Measurements from ENCODE around the gene PSME1. TPM values are rescaled to one million over a fixed set of nuclear protein-coding genes. Genes with fewer than 3 reads are reported as not detected.

PSME1 gene
- total and polyA plus RNA-seq, 10 of the 15 experiments (the other 5 are each of a cell fraction or from before 2014, with no cell fraction given), result 250 to 1,378 (median 412) TPM

DNA sequence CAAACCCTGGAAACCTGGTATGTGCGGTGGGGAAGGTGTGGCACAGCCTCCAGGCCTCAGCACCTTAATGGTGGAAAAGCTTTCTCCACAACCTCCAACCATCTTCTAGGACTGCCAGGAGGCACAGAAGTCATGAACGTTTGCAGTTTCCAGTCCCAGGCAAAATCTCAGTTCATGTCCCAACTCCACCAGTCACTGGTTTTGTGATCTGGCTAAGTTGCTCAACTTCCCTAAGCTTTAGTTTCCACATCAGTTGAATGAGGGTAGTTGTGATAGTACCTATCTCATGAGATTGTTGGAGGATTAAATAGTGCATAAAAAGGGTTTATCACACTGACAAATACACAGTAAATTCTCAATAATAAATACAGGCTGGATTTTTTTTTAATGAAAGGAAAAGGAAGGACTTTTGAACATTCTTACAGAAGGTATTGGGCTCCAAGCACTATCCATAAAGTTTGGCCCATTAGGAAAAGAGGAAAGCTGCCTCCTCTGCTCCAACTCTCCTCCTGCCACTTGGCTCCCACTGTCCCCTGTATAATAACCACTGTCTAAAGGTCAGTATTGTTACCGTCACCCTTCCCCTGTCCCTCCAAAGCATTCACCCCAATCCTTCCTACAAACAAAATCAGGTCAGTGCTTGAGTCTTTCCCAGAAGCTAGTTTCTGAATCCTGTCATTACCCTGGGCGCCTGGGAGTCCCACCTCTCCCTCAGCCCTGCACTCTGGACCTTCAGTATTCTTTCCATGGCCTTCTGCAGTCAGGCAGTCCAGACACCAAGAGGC is 35.6 kb upstream of the PSME1 start (continued):
- TF ChIP-seq, protein P1, sequence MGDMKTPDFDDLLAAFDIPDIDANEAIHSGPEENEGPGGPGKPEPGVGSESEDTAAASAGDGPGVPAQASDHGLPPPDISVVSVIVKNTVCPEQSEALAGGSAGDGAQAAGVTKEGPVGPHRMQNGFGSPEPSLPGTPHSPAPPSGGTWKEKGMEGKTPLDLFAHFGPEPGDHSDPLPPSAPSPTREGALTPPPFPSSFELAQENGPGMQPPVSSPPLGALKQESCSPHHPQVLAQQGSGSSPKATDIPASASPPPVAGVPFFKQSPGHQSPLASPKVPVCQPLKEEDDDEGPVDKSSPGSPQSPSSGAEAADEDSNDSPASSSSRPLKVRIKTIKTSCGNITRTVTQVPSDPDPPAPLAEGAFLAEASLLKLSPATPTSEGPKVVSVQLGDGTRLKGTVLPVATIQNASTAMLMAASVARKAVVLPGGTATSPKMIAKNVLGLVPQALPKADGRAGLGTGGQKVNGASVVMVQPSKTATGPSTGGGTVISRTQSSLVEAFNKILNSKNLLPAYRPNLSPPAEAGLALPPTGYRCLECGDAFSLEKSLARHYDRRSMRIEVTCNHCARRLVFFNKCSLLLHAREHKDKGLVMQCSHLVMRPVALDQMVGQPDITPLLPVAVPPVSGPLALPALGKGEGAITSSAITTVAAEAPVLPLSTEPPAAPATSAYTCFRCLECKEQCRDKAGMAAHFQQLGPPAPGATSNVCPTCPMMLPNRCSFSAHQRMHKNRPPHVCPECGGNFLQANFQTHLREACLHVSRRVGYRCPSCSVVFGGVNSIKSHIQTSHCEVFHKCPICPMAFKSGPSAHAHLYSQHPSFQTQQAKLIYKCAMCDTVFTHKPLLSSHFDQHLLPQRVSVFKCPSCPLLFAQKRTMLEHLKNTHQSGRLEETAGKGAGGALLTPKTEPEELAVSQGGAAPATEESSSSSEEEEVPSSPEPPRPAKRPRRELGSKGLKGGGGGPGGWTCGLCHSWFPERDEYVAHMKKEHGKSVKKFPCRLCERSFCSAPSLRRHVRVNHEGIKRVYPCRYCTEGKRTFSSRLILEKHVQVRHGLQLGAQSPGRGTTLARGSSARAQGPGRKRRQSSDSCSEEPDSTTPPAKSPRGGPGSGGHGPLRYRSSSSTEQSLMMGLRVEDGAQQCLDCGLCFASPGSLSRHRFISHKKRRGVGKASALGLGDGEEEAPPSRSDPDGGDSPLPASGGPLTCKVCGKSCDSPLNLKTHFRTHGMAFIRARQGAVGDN (IDR thresholded peaks at IDR 0.05), result no peak
- TF ChIP-seq MEF2B (IDR thresholded peaks at IDR 0.05; ENCODE audit: partially characterized antibody, poor library complexity, severe bottlenecking), result no peak
- TF ChIP-seq, protein P2, sequence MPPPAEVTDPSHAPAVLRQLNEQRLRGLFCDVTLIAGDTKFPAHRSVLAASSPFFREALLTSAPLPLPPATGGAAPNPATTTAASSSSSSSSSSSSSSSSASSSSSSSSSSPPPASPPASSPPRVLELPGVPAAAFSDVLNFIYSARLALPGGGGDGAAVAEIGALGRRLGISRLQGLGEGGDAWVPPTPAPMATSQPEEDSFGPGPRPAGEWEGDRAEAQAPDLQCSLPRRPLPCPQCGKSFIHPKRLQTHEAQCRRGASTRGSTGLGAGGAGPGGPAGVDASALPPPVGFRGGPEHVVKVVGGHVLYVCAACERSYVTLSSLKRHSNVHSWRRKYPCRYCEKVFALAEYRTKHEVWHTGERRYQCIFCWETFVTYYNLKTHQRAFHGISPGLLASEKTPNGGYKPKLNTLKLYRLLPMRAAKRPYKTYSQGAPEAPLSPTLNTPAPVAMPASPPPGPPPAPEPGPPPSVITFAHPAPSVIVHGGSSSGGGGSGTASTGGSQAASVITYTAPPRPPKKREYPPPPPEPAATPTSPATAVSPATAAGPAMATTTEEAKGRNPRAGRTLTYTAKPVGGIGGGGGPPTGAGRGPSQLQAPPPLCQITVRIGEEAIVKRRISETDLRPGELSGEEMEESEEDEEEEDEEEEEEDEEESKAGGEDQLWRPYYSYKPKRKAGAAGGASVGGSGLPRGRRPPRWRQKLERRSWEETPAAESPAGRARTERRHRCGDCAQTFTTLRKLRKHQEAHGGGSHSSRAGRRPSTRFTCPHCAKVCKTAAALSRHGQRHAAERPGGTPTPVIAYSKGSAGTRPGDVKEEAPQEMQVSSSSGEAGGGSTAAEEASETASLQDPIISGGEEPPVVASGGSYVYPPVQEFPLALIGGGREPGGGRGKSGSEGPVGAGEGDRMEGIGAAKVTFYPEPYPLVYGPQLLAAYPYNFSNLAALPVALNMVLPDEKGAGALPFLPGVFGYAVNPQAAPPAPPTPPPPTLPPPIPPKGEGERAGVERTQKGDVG (CRISPR knock-in tag; IDR thresholded peaks at IDR 0.05), result no peak
- no peak for TF ChIP-seq ZNF24 (IDR thresholded peaks at IDR 0.05)
- no peak for TF ChIP-seq TAF1 (IDR thresholded peaks at IDR 0.05; ENCODE audit: borderline replicate concordance, low read depth, low read length)
- TF ChIP-seq NR2C1 (IDR thresholded peaks at IDR 0.05), result no peak
- TF ChIP-seq BRCA1 (IDR thresholded peaks at IDR 0.05; ENCODE audit: low read depth, low read length), result no peak
- TF ChIP-seq WRNIP1 (IDR thresholded peaks at IDR 0.05; ENCODE audit: borderline replicate concordance, low read depth, low read length), result no peak
- TF ChIP-seq DPF2 (IDR thresholded peaks at IDR 0.05), result no peak
